Osteocyte (in vitro differentiated cells): ENCODE measurements around the gene ARAP1. TPM values are rescaled to one million over a fixed set of nuclear protein-coding genes. Genes with fewer than 3 reads are reported as not detected.
A peak's percentile ranks its signal among the peaks of the same experiment; 100 is the strongest.

Experiments used
- DNase-seq: peaks from one replicate; pipeline ENCODE4 v3.0.0; 2021; ENCODE audit warnings: mixed read lengths; ENCODE audit not compliant: unreplicated experiment; ENCODE audit errors: extremely low spot score
- H3K27ac Mint-ChIP-seq: one replicate; pipeline ENCODE4 v1.8.0; 2021; ENCODE audit warnings: mild to moderate bottlenecking, mixed read lengths; ENCODE audit not compliant: unreplicated experiment
- H3K27me3 Mint-ChIP-seq: one replicate; pipeline ENCODE4 v1.8.0; 2021; ENCODE audit warnings: mixed read lengths; ENCODE audit not compliant: unreplicated experiment
- H3K36me3 Mint-ChIP-seq: one replicate; pipeline ENCODE4 v1.8.0; 2021; ENCODE audit warnings: mixed read lengths; ENCODE audit not compliant: unreplicated experiment
- H3K4me1 Mint-ChIP-seq: one replicate; pipeline ENCODE4 v1.8.0; 2021; ENCODE audit warnings: mixed read lengths; ENCODE audit not compliant: unreplicated experiment
- H3K4me3 Mint-ChIP-seq: one replicate; pipeline ENCODE4 v1.8.0; 2021; ENCODE audit warnings: mild to moderate bottlenecking, moderate library complexity, mixed read lengths; ENCODE audit not compliant: unreplicated experiment
- H3K9me3 Mint-ChIP-seq: one replicate; pipeline ENCODE4 v1.8.0; 2021; ENCODE audit warnings: mixed read lengths; ENCODE audit not compliant: unreplicated experiment
- CTCF ChIP-seq: fragments of 200-600 bp; sonication (generic); IDR thresholded peaks from 2 replicates; pipeline ENCODE4 v1.5.0; 2021; ENCODE audit warnings: antibody characterized with exemption, mild to moderate bottlenecking, moderate library complexity
- total RNA-seq: library from RNA; stranded (reverse); gene quantifications from 2 replicates; pipeline ENCODE4 v1.2.1, GENCODE V29; 2021

ARAP1 gene
- total RNA-seq, 1 donor from 2014 or later, result 64.2 TPM

GRCh38 chr11:72758304-72758689 is 6.1 kb upstream of the ARAP1 start:
- H3K4me3 Mint-ChIP-seq, result no peak overlapping the region
- peaks cover 12% of the 10 kb centered on the region for H3K36me3 Mint-ChIP-seq
- H3K27ac Mint-ChIP-seq, result no peak overlapping the region
- DNase-seq, result no peak
- no peaks in the 10 kb centered on the region for H3K27me3 Mint-ChIP-seq
- peaks cover 19% of the 10 kb centered on the region for H3K4me1 Mint-ChIP-seq
- TF ChIP-seq CTCF, result no peak
- H3K9me3 Mint-ChIP-seq, result peaks cover 3% of the 10 kb centered on the region

DNA sequence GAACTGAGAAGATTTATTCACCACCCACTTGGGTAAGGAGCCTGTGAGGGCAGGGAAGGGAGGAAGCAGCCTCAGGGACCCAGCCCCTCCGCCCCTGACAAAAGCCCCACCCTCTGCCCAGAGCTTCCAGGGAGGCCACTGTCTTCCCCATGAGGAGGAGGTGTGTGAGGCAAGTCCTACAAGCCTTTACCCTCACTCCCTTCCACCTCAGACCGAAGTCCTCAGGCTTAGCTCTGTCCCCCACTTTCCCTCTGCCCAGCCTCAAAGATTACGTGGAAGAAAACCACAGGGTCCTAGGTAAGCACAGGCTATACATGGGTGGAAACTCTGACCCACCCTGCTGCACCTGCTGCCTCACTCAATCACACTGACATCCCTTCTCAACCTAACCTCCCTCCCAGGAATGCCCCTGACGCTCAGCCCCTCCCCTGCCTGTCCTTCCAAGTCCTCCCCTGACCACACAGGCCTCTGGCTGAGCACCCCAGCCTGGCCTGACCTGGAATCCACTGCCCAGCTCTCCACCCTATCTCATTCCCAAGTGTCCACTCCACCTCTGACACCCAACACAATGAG is 3.6 kb upstream of the ARAP1 start:
- TF ChIP-seq CTCF, result no peak
- no peak overlapping the region for H3K27ac Mint-ChIP-seq
- H3K4me3 Mint-ChIP-seq, result no peak overlapping the region
- no peaks in the 10 kb centered on the region for H3K27me3 Mint-ChIP-seq
- peaks cover under 1% of the 10 kb centered on the region for H3K9me3 Mint-ChIP-seq
- H3K4me1 Mint-ChIP-seq, result peaks cover 30% of the 10 kb centered on the region
- no peak for DNase-seq
- peaks cover 10% of the 10 kb centered on the region for H3K36me3 Mint-ChIP-seq

DNA sequence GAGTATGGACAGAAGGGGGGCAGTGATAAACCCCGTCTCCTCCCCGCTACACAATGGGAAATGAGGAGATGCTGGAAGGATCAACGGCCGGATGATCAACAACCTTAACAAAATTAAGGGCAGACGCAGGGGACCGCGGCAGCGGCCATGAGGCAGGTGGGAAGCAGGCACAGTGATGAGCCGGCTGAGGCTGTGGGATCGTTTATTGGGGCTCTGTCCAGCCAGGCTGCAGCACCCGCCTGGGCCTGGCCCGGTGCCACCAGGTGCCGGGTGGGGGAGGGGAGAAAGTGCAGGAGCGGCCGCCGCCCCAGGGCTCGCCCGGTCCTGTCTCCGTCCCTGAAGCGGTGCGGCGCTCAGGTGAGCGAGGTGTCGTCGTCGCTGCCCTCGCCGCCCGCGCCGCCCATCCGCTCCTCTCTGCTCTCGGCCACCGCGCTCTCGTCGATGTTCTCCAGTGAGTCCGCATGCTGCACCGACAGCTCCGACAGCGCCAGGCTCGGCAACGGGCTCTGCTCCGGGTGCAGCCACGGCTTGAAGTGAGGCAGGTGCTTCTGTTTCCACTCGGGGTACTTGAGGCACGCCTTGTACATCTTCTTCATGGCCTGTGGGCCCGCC is 2.4 kb upstream of the ARAP1 start:
- no peak for TF ChIP-seq CTCF
- no peak for DNase-seq
- Mint-ChIP-seq H3K36me3 (peaks cover 10% of the 10 kb centered on the region), H3K9me3 (no peaks in the 10 kb centered on the region), H3K27me3 (no peaks in the 10 kb centered on the region), H3K27ac (no peak overlapping the region), H3K4me3 (no peak overlapping the region), H3K4me1 (peaks cover 27% of the 10 kb centered on the region)

DNA sequence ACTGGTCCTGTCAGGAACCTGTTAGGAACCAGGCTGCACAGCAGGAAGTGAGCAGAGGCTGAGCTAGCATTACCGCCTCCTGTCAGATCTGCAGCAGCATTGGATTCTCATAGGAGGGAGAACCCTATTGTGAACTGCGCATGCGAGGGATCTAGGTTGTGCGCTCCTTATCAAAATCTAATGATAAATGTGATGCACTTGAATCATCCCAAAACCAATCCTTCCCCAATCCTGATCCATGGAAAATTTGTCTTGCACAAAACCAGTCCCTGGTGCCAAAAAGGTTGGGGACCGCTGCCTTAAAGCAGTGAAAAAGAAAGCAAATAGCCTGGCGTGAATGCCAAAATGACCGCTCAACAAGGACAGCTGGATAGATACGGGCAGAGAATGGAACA is 1.9 kb upstream of the ARAP1 start:
- Mint-ChIP-seq H3K36me3 (peaks cover 10% of the 10 kb centered on the region), H3K9me3 (no peaks in the 10 kb centered on the region), H3K27me3 (no peaks in the 10 kb centered on the region), H3K4me1 (peaks cover 24% of the 10 kb centered on the region), H3K4me3 (no peak overlapping the region), H3K27ac (no peak overlapping the region)
- no peak for DNase-seq
- TF ChIP-seq CTCF, result no peak

GRCh38 chr11:72753341-72754148 is 1.3 kb upstream of the ARAP1 start:
- DNase-seq, result no peak
- Mint-ChIP-seq H3K27ac (no peak overlapping the region), H3K36me3 (peaks cover 10% of the 10 kb centered on the region), H3K4me1 (peaks cover 19% of the 10 kb centered on the region), H3K9me3 (no peaks in the 10 kb centered on the region), H3K27me3 (no peaks in the 10 kb centered on the region), H3K4me3 (peak overlapping the region; percentile 87)
- TF ChIP-seq CTCF, result no peak
